GM12873 (cell line): ENCODE results near the gene CYB561A3.

Experiments
- TF ChIP-seq, protein P1 (sequence below): IDR thresholded peaks from 2 replicates; pipeline ENCODE4 v1.5.1; 2012; ENCODE audit warnings: low read depth, mild to moderate bottlenecking, moderate library complexity, low read length, control low read depth; ENCODE audit not compliant: insufficient read depth; ENCODE audit errors: missing control alignments

Gene CYB561A3

DNA sequence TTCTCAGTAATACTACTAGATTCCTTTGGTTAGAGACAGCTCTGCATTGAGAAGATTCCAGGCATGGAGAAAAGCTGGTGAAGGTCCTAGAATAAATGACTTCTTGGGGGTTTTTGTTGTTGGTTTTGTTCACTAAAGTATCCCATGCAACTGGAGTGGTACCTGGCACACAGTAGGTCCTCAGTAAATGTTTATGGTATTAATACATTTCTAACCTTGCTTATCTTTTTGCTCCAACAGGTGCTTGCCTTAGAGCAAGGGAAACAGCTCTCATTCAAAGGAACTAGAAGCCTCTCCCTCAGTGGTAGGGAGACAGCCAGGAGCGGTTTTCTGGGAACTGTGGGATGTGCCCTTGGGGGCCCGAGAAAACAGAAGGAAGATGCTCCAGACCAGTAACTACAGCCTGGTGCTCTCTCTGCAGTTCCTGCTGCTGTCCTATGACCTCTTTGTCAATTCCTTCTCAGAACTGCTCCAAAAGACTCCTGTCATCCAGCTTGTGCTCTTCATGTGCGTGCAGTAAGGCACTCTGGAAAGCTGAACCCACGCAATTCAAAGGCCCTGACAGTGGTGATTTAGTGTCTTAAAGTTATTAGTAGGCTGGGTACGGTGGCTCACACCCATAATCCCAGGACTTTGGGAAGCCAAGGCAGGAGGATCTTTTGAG, 2.5 kb upstream of the CYB561A3 start:
- TF ChIP-seq, protein P1, sequence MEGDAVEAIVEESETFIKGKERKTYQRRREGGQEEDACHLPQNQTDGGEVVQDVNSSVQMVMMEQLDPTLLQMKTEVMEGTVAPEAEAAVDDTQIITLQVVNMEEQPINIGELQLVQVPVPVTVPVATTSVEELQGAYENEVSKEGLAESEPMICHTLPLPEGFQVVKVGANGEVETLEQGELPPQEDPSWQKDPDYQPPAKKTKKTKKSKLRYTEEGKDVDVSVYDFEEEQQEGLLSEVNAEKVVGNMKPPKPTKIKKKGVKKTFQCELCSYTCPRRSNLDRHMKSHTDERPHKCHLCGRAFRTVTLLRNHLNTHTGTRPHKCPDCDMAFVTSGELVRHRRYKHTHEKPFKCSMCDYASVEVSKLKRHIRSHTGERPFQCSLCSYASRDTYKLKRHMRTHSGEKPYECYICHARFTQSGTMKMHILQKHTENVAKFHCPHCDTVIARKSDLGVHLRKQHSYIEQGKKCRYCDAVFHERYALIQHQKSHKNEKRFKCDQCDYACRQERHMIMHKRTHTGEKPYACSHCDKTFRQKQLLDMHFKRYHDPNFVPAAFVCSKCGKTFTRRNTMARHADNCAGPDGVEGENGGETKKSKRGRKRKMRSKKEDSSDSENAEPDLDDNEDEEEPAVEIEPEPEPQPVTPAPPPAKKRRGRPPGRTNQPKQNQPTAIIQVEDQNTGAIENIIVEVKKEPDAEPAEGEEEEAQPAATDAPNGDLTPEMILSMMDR, result no peak

- TF ChIP-seq, protein P1, result no peak
Measured at GRCh38 chr11:61362542-61362875, 827 bp upstream of the CYB561A3 start.

DNA sequence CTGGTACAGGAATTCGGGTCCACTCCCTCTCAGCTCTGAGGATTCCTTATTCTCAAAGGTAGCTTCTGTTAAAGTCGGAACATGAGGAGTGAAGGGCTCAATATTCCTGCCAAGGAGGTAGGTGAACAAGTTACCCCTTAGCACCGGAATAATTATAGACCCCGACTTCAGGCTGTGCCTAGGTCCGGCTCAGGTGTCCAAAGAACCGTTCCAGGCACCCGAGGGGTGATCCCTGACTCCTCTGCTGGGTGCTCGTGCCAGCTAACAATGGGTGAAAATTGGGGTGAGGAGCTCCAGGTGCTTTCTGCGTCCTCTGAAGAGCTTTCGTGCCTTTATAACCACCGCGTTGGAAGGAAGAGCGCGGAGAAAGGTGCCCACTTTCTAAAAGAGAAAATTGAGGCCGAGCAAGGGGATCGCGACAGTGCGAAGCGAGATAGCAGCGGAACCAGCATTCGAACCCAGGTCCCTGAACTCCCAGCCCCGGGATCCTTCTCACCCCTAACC, 393 bp downstream of the CYB561A3 start:
- TF ChIP-seq, protein P1, result no peak

GRCh38 chr11:61359516-61359915, 2.2 kb downstream of the CYB561A3 start:
- TF ChIP-seq, protein P1, result no peak

- TF ChIP-seq, protein P1, result no peak
Measured at GRCh38 chr11:61358566-61358965, 3.1 kb downstream of the CYB561A3 start.

- TF ChIP-seq, protein P1, result no peak
Measured at GRCh38 chr11:61357894-61358239, 3.8 kb downstream of the CYB561A3 start.

DNA sequence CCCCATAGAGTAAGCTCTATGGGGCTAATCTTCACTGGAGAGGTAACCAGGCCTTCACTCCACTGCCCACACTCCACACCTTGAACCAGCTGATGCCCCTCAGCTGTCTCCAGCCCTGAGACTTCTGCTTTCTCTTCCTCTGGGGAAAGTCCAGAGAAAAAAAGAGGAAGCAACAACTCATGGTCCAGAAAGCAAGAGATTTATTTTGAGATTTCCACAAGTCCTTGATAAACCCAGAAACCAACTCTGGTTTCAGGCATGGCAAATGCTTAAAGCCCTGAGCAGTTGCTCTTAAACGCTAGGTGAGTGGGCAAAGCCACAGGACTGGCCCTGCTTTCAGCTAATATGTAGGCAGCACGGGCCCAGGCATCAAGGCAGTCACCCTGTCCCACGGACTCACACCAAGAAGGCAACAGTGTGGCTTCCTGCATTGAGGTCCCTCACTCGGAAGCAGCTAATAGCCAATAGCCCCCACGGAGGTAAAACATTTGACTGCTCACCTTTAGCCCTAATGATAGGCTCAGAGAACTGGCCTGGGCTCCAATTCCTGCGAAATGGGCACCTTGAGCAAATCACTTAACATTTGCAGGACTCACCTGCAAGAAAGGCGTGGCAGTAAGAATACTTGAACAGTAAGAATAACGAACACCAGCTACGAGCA, 4.3 kb downstream of the CYB561A3 start:
- TF ChIP-seq, protein P1, result no peak
